ENCODE results near the gene CSAD.

GRCh38 chr12:53170215-53170614 is 10.5 kb downstream of the CSAD start:
- TF ChIP-seq POLR2A (IDR thresholded peaks at IDR 0.05), result no peak
- TF ChIP-seq, protein P1, sequence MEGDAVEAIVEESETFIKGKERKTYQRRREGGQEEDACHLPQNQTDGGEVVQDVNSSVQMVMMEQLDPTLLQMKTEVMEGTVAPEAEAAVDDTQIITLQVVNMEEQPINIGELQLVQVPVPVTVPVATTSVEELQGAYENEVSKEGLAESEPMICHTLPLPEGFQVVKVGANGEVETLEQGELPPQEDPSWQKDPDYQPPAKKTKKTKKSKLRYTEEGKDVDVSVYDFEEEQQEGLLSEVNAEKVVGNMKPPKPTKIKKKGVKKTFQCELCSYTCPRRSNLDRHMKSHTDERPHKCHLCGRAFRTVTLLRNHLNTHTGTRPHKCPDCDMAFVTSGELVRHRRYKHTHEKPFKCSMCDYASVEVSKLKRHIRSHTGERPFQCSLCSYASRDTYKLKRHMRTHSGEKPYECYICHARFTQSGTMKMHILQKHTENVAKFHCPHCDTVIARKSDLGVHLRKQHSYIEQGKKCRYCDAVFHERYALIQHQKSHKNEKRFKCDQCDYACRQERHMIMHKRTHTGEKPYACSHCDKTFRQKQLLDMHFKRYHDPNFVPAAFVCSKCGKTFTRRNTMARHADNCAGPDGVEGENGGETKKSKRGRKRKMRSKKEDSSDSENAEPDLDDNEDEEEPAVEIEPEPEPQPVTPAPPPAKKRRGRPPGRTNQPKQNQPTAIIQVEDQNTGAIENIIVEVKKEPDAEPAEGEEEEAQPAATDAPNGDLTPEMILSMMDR (IDR thresholded peaks at IDR 0.05), result no peak
